Measurements from ENCODE around the gene LIPC. TPM values are rescaled to one million over a fixed set of nuclear protein-coding genes. Genes with fewer than 3 reads are reported as not detected.

Gene LIPC
- total and polyA plus RNA-seq, 2 of the 4 experiments (the other 2 are of a cell fraction) = 0.07 TPM; not detected in 1

DNA sequence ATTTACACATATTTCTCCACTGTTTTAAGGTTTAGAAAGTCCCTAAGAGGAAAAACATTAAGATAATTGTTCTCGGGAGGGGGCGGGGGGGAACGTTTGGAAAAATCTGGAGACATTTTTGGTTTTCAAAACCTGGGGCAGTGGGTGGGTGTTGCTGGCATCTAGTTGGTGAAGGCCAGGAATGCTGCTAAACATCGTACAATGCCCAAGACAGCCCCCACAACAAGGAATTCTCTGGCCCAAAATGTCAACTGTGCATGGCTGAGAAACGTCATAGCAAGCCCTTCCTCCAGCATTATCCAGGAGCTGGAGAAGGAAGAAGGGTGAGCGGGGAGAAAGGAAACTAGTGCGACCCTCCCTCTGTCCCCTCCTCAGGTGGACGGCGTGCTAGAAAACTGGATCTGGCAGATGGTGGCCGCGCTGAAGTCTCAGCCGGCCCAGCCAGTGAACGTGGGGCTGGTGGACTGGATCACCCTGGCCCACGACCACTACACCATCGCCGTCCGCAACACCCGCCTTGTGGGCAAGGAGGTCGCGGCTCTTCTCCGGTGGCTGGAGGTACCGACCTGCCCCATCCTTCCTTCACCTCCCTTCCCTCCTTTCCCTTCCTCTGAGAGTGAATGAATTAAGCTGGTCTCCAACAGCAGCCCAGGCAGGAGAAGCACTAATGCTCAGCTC lies 109.8 kb downstream of the LIPC start:
- H3K18ac ChIP-seq (ENCODE audit: low read depth, low read length) = no peak overlapping the region
- no peak overlapping the region for H3K9ac ChIP-seq (ENCODE audit: low read depth, low read length)
- ChIA-PET CTCF (no interaction called here), POLR2A (ENCODE audit: unreplicated experiment) (no interaction called here)
- peak overlapping the region; percentile 18; the same call in 1 of the 2 replicates for H3K4ac ChIP-seq (ENCODE audit: low read depth, low read length)
- in situ Hi-C loops (cut with MboI; ENCODE audit: low sequenced_read_pairs) = no loop called here
- dilution Hi-C loops (cut with HindIII; ENCODE audit: low sequenced_read_pairs, unreplicated experiment) = no loop called here
- H4K8ac ChIP-seq (ENCODE audit: low read depth in 2 of 2, low read length in 2 of 2) = no peak overlapping the region
- no peaks in the 10 kb centered on the region for H3K4me1 ChIP-seq (ENCODE audit: control insufficient read depth, insufficient read depth, low read length)
- no peak overlapping the region for H2BK120ac ChIP-seq (ENCODE audit: low read depth, low read length)
- H3K36me3 ChIP-seq (ENCODE audit: control insufficient read depth, insufficient read depth, low read length) = no peaks in the 10 kb centered on the region
- no peak overlapping the region for H2BK20ac ChIP-seq (ENCODE audit: low read depth, low read length)
- H2AK9ac ChIP-seq (replicated peaks; ENCODE audit: low read depth, low read length, poor library complexity) = no peak overlapping the region
- ATAC-seq (ENCODE audit: low read depth) = no peak
- H3K27me3 ChIP-seq (ENCODE audit: control insufficient read depth, insufficient read depth, low read length) = peaks cover 10% of the 10 kb centered on the region; the same call in 1 of the 2 replicates
- no peak overlapping the region for H4K5ac ChIP-seq (ENCODE audit: low read depth, low read length)
- peak overlapping the region; percentile 50; the same call in 1 of the 2 replicates for H2AK5ac ChIP-seq (ENCODE audit: low read depth, low read length)
- H2BK5ac ChIP-seq (ENCODE audit: low read depth, low read length, poor library complexity, severe bottlenecking) = no peak overlapping the region
- intact Hi-C loops (cut with micrococcal nuclease) = no loop called here
- H3K79me1 ChIP-seq (ENCODE audit: low read depth in 1 of 2, low read length in 2 of 2) = no peaks in the 10 kb centered on the region
- H2BK15ac ChIP-seq (ENCODE audit: low read depth, low read length) = no peak overlapping the region
- TF ChIP-seq CHD1 (IDR thresholded peaks at IDR 0.05; ENCODE audit: low read depth, low read length) (no peak), RCOR1 (IDR thresholded peaks at IDR 0.05; ENCODE audit: insufficient replicate concordance, low read length) (no peak), FOS (IDR thresholded peaks at IDR 0.05; ENCODE audit: low read depth, low read length) (no peak), SMC3 (IDR thresholded peaks at IDR 0.05; ENCODE audit: low read depth, low read length) (no peak), BHLHE40 (IDR thresholded peaks at IDR 0.05; ENCODE audit: low read depth, low read length) (no peak), RAD21 (IDR thresholded peaks at IDR 0.05; ENCODE audit: low read length) (no peak), MAZ (IDR thresholded peaks at IDR 0.05; ENCODE audit: borderline replicate concordance, low read depth, low read length) (no peak)
- TF ChIP-seq, protein P1, sequence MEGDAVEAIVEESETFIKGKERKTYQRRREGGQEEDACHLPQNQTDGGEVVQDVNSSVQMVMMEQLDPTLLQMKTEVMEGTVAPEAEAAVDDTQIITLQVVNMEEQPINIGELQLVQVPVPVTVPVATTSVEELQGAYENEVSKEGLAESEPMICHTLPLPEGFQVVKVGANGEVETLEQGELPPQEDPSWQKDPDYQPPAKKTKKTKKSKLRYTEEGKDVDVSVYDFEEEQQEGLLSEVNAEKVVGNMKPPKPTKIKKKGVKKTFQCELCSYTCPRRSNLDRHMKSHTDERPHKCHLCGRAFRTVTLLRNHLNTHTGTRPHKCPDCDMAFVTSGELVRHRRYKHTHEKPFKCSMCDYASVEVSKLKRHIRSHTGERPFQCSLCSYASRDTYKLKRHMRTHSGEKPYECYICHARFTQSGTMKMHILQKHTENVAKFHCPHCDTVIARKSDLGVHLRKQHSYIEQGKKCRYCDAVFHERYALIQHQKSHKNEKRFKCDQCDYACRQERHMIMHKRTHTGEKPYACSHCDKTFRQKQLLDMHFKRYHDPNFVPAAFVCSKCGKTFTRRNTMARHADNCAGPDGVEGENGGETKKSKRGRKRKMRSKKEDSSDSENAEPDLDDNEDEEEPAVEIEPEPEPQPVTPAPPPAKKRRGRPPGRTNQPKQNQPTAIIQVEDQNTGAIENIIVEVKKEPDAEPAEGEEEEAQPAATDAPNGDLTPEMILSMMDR (conservative IDR thresholded peaks at IDR 0.05; ENCODE audit: low read depth, low read length) = no peak
- TF ChIP-seq, protein P2, sequence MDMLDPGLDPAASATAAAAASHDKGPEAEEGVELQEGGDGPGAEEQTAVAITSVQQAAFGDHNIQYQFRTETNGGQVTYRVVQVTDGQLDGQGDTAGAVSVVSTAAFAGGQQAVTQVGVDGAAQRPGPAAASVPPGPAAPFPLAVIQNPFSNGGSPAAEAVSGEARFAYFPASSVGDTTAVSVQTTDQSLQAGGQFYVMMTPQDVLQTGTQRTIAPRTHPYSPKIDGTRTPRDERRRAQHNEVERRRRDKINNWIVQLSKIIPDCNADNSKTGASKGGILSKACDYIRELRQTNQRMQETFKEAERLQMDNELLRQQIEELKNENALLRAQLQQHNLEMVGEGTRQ (IDR thresholded peaks at IDR 0.05; ENCODE audit: low read depth, low read length) = no peak
- 98% methylated on average over 8 of the region's 22 CpGs; no CpG with 5 or more reads in 1 of the 2 experiments for WGBS, 2 experiments (ENCODE audit: extremely low coverage in 2 of 2, insufficient read length in 1 of 2)
- no peak for DNase-seq
- H3K9me1 ChIP-seq (ENCODE audit: insufficient read depth, low read length) = peaks cover 3% of the 10 kb centered on the region
- H4K20me1 ChIP-seq (ENCODE audit: insufficient read depth, low read length) = no peaks in the 10 kb centered on the region
- H3K23ac ChIP-seq (ENCODE audit: low read depth, low read length) = no peak overlapping the region
- H2AFZ ChIP-seq (replicated peaks; ENCODE audit: low read length, poor library complexity) = no peak overlapping the region
- BruUV-seq (replicated peaks) = no TSS peak
- H3K27ac ChIP-seq (ENCODE audit: insufficient read depth, low read length) = no peak overlapping the region
- H3K4me2 ChIP-seq (ENCODE audit: low read depth, low read length) = no peak overlapping the region
- H3K56ac ChIP-seq (ENCODE audit: extremely low read depth, insufficient read depth, low read length) = no peak overlapping the region
- no peak overlapping the region for H3K4me3 ChIP-seq (ENCODE audit: insufficient read depth, low read depth, low read length)
- no peaks in the 10 kb centered on the region for H3K9me3 ChIP-seq (ENCODE audit: control insufficient read depth, insufficient read depth, low read length)
- no peak overlapping the region for H3K14ac ChIP-seq (replicated peaks; ENCODE audit: low read depth, low read length)
- H4K91ac ChIP-seq (ENCODE audit: insufficient read depth, low read depth, low read length) = no peak overlapping the region

Data from IMR-90 (cell line).